Tibial artery (tissue), 4 donors: ENCODE data around the gene LIMS2.

ENCODE experiments used
- DNase-seq, 2 donors: peaks; one replicate each; pipeline ENCODE4 v3.0.0-alpha.2; 2019
- H3K27ac ChIP-seq, 2 donors: fragments of 200-600 bp; sonication (generic) in 1 of 2; 1 replicate in 1 of 2; 2 replicates in 1 of 2; pipeline ENCODE4 v1.5.1; 2018 to 2019; ENCODE audit warnings: mild to moderate bottlenecking in 1 of 2
- H3K27me3 ChIP-seq, 2 donors: fragments of 200-600 bp; sonication (generic) in 1 of 2; one replicate each; pipeline versions ENCODE4 v1.5.1 to v1.6.0; 2016 to 2019
- H3K36me3 ChIP-seq, 3 donors: fragments of 200-600 bp; sonication (generic) in 2 of 3; one replicate each; pipeline ENCODE4 v1.5.1; 2016 to 2019; ENCODE audit warnings: mild to moderate bottlenecking in 2 of 3
- H3K4me1 ChIP-seq, 4 donors: fragments of 200-600 bp; sonication (generic) in 2 of 4; 1 replicate in 3 of 4; 2 replicates in 1 of 4; pipeline ENCODE4 v1.5.1; 2016 to 2019
- H3K4me3 ChIP-seq, 2 donors: fragments of 200-600 bp; sonication (generic) in 1 of 2; 1 replicate in 1 of 2; 2 replicates in 1 of 2; pipeline ENCODE4 v1.5.1; 2018 to 2019; ENCODE audit warnings: mild to moderate bottlenecking in 2 of 2
- H3K9me3 ChIP-seq, 3 donors: fragments of 200-600 bp; sonication (generic) in 1 of 3; one replicate each; pipeline ENCODE4 v1.5.1; 2016 to 2019
- intact Hi-C: fragments of 100-400 bp; cut with DNase I; formaldehyde crosslinking; loops from one replicate; pipeline ENCODE4 v1.15.0; 2023; ENCODE audit warnings: low total_unique reads
- TF ChIP-seq, protein P1 (sequence below), 2 experiments: fragments of 200-600 bp in 1 of 2; fragments of 450-650 bp in 1 of 2; IDR thresholded peaks; one replicate each; pipeline ENCODE4 v1.5.1; 2017 to 2019; ENCODE audit warnings: antibody characterized with exemption in 2 of 2, mild to moderate bottlenecking in 1 of 2, moderate library complexity in 1 of 2

Gene LIMS2

DNA sequence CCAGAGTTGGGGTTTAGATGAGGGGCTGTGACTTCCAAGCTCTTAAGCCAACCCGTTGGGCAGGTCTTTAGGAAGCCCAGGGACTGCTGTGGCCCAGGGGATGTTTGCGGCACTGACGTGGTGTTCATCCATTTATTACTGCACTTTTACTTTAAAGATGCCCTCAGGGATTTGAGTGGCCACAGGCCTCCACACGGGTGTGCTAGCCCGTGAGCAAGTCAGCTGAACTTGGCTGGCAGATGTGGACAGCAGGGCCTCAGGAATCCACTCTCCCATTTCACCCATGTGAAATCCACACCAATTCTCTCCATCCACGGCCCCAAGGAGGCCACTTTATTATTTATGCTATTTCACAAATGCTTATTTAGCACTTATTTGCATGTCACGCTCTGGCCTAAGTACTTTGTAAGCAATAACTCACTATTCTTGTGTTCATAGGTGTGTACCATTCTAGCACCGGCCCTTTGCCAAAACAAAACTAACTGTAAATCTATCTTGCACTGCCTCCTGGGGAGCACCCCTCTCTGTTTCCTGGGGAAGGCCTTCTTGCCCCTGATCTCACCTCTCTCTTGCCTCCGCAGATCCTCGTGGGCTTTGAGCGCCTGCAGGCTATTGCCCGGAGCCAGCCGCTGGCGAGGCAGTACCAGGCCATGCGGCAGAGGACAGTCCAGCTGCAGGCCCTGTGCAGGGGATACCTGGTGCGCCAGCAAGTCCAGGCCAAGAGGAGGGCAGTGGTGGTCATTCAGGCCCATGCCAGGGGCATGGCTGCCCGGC is 68.5 kb downstream of the LIMS2 start:
- Histone ChIP-seq H3K9me3 (peaks cover 0 to 11% (median 6%) of the 10 kb centered on the region in 3 donors), H3K4me3 (no peak overlapping the region), H3K27ac (no peak overlapping the region), H3K4me1 (no peaks in the 10 kb centered on the region), H3K27me3 (no peaks in the 10 kb centered on the region), H3K36me3 (no peaks in the 10 kb centered on the region)
- TF ChIP-seq, protein P1, sequence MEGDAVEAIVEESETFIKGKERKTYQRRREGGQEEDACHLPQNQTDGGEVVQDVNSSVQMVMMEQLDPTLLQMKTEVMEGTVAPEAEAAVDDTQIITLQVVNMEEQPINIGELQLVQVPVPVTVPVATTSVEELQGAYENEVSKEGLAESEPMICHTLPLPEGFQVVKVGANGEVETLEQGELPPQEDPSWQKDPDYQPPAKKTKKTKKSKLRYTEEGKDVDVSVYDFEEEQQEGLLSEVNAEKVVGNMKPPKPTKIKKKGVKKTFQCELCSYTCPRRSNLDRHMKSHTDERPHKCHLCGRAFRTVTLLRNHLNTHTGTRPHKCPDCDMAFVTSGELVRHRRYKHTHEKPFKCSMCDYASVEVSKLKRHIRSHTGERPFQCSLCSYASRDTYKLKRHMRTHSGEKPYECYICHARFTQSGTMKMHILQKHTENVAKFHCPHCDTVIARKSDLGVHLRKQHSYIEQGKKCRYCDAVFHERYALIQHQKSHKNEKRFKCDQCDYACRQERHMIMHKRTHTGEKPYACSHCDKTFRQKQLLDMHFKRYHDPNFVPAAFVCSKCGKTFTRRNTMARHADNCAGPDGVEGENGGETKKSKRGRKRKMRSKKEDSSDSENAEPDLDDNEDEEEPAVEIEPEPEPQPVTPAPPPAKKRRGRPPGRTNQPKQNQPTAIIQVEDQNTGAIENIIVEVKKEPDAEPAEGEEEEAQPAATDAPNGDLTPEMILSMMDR (IDR thresholded peaks at IDR 0.05), result no peak
- DNase-seq, result no peak
- intact Hi-C loops, result no loop called here

GRCh38 chr2:127605691-127606263 is 69.6 kb downstream of the LIMS2 start:
- H3K9me3 ChIP-seq, result peaks cover 0 to under 1% (median 0%) of the 10 kb centered on the region in 3 donors
- no peaks in the 10 kb centered on the region for H3K36me3 ChIP-seq
- no peak overlapping the region for H3K4me3 ChIP-seq
- TF ChIP-seq, protein P1 (IDR thresholded peaks at IDR 0.05), result no peak
- no peak for DNase-seq
- no peaks in the 10 kb centered on the region for H3K4me1 ChIP-seq
- no peak overlapping the region for H3K27ac ChIP-seq
- intact Hi-C loops, result no loop called here
- H3K27me3 ChIP-seq, result no peaks in the 10 kb centered on the region

DNA sequence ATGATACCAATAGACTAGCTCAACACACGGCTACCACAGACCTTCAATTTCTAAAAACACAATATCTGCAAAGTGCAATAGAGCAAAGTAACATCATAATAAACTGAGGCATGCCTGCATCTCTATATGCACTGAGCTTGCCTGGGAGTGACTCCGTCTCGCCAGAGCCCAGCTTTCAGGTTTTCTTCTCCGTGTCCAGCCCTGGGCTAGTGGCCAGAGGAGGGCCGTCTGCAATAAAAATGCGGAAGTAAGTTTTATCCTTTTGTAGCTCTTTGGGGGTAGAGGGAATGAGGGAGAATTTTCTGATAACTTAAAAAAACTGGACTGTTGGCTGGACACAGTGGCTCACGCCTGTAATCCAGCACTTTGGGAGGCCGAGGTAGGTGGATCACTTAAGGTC is 70.3 kb downstream of the LIMS2 start:
- intact Hi-C loops, result no loop called here
- no peak overlapping the region for H3K4me3 ChIP-seq
- no peaks in the 10 kb centered on the region for H3K9me3 ChIP-seq
- H3K27me3 ChIP-seq, result no peaks in the 10 kb centered on the region
- DNase-seq, result no peak
- H3K27ac ChIP-seq, result no peak overlapping the region
- no peaks in the 10 kb centered on the region for H3K4me1 ChIP-seq
- TF ChIP-seq, protein P1 (IDR thresholded peaks at IDR 0.05), result no peak
- no peaks in the 10 kb centered on the region for H3K36me3 ChIP-seq

- intact Hi-C loops, result no loop called here
Observed at GRCh38 chr2:127599211-127599610, 76.1 kb downstream of the LIMS2 start.

GRCh38 chr2:127598711-127599110 is 76.6 kb downstream of the LIMS2 start:
- TF ChIP-seq, protein P1 (IDR thresholded peaks at IDR 0.05), result no peak
- intact Hi-C loops, result no loop called here

More at GRCh38 chr2:127599211-127599610, 76.1 kb downstream of the LIMS2 start:
- Histone ChIP-seq H3K4me1 (no peaks in the 10 kb centered on the region), H3K27ac (no peak overlapping the region), H3K9me3 (no peaks in the 10 kb centered on the region), H3K4me3 (no peak overlapping the region), H3K36me3 (no peaks in the 10 kb centered on the region), H3K27me3 (no peaks in the 10 kb centered on the region)
- TF ChIP-seq, protein P1 (IDR thresholded peaks at IDR 0.05), result no peak
- no peak for DNase-seq

More at GRCh38 chr2:127598711-127599110, 76.6 kb downstream of the LIMS2 start:
- DNase-seq, result no peak
- Histone ChIP-seq H3K4me1 (no peaks in the 10 kb centered on the region), H3K4me3 (no peak overlapping the region), H3K27me3 (no peaks in the 10 kb centered on the region), H3K36me3 (no peaks in the 10 kb centered on the region), H3K9me3 (no peaks in the 10 kb centered on the region), H3K27ac (no peak overlapping the region)
